Colonic mucosa (tissue), 4 donors: ENCODE data around the gene TBCE. TPM values are rescaled to one million over a fixed set of nuclear protein-coding genes. Genes with fewer than 3 reads are reported as not detected.

Experiments used
- DNase-seq: peaks from one replicate; pipeline ENCODE4 v3.0.0-alpha.2; 2020
- H3K27ac ChIP-seq: fragments of 200-600 bp; one replicate; pipeline ENCODE4 v1.8.0; 2021
- H3K27me3 ChIP-seq: fragments of 200-600 bp; one replicate; pipeline ENCODE4 v1.8.0; 2021
- H3K36me3 ChIP-seq: fragments of 200-600 bp; one replicate; pipeline ENCODE4 v1.8.0; 2021
- H3K4me1 ChIP-seq: fragments of 200-600 bp; one replicate; pipeline ENCODE4 v1.8.0; 2021; ENCODE audit warnings: mild to moderate bottlenecking
- H3K4me3 ChIP-seq: fragments of 200-600 bp; one replicate; pipeline ENCODE4 v1.8.0; 2021
- H3K9ac ChIP-seq, 2 donors: one replicate each; pipeline ENCODE4 v1.7.0; 2013; ENCODE audit warnings: control low read depth in 2 of 2, low read depth in 2 of 2, low read length in 2 of 2
- H3K9me3 ChIP-seq: fragments of 200-600 bp; one replicate; pipeline ENCODE4 v1.8.0; 2021
- CTCF ChIP-seq: fragments of 200-600 bp; IDR thresholded peaks from one replicate; pipeline ENCODE4 v1.8.0; 2022; ENCODE audit warnings: antibody characterized with exemption, mild to moderate bottlenecking
- intact Hi-C: fragments of 100-400 bp; cut with DNase I; formaldehyde crosslinking; loops from one replicate; pipeline ENCODE4 v1.14.1; 2022
- total RNA-seq, 2 donors: library from RNA; stranded (reverse); fragmentation: NEBNext Ultra II Directional in 1 of 2; extraction: Animal tissue kit (Norgen Biotek cat#: 25700) in 1 of 2; gene quantifications; one replicate each; pipeline ENCODE4 v1.2.1, GENCODE V29; 2021
- donor health status: healthy.
- donor health status: DM: no; HTN: no; CAD: no.
- donor health status: DM: no; HTN: no; CAD: no.

TBCE gene
- total RNA-seq, 2 donors from 2014 or later: 12.6 to 22.7 TPM

DNA sequence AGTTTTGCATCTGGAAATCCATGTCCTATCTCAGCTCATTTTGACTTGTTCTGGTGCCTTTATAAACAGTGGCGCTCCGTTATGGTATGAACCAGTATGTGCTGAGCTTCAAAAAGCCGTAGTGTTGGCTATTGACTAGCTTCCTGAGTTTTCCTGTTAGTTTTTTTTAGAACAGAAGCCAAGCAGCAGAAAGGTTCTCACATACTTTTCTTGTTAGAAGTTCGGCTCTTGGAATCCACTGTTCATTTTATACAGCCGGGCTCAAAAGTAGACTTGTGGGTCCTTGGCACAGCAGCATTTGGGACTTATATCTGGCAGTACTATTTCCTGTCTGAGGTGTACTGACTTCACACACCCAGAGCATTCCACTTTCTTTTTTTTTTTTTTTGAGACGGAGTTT is 63.8 kb downstream of the TBCE start:
- H3K9me3 ChIP-seq: no peaks in the 10 kb centered on the region
- no peak for DNase-seq
- intact Hi-C loops: no loop called here
- H3K4me1 ChIP-seq: no peaks in the 10 kb centered on the region
- H3K36me3 ChIP-seq: no peaks in the 10 kb centered on the region
- no peak overlapping the region for H3K9ac ChIP-seq
- no peaks in the 10 kb centered on the region for H3K27me3 ChIP-seq
- no peak for TF ChIP-seq CTCF
- H3K27ac ChIP-seq: no peak overlapping the region
- H3K4me3 ChIP-seq: no peak overlapping the region

DNA sequence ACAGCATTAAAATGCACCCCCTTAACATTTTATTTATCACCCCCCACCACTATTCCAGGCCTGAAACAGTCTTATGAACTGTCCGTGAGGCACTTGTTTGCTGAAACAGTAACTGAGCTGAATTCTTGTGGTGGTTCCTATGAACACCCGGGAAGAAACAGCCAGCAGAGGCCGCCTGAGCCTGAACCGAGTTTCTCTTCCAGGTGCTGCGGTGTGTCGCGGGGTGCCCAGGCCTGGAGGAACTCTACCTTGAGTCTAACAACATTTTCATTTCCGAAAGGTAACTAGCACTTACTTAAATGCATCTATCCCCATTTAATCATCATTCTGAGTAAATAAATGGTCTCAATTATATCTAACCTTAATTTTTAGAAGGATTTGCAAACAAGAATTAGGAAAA is 66.8 kb downstream of the TBCE start:
- H3K36me3 ChIP-seq: peaks cover 5% of the 10 kb centered on the region
- TF ChIP-seq CTCF: no peak

DNA sequence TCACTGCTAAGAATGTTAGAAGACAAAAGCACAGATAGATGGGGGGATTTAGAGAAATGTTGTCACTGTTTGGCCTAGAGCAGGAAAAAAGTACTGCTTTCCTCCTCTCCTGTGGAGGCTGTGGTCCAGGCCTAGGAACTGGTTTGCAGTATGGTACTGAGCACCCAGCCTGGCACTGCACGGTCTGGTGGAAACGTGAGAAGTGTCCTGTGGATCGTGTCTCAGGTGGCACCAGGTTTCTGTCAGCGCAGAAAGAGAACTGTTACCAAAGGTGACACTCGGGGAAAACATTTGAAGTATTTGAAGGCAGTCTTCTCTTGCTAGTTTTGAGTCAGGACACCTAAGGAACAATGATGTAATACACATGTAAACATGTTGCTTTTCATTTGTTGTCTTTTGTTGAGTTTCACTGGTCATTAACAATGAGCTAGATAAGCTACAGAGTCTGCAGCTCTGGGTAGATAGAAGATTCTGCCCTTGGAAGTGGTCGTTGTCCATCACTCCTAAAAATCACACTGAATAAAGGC is 74.0 kb downstream of the TBCE start:
- H3K9me3 ChIP-seq: no peaks in the 10 kb centered on the region

More for the DNA sequence above, 66.8 kb downstream of the TBCE start:
- Histone ChIP-seq H3K4me3 (no peak overlapping the region), H3K4me1 (no peaks in the 10 kb centered on the region), H3K9ac (no peak overlapping the region), H3K27me3 (no peaks in the 10 kb centered on the region), H3K27ac (no peak overlapping the region), H3K9me3 (no peaks in the 10 kb centered on the region)
- no peak for DNase-seq
- intact Hi-C loops: no loop called here

GRCh38 chr1:235442788-235443429 is 75.7 kb downstream of the TBCE start:
- Histone ChIP-seq H3K27ac (no peak overlapping the region), H3K36me3 (peaks cover 11% of the 10 kb centered on the region), H3K27me3 (no peaks in the 10 kb centered on the region), H3K4me3 (no peak overlapping the region), H3K9ac (no peak overlapping the region), H3K4me1 (no peaks in the 10 kb centered on the region), H3K9me3 (no peaks in the 10 kb centered on the region)
- no peak for DNase-seq
- TF ChIP-seq CTCF: no peak
- intact Hi-C loops: no loop called here

More for the DNA sequence above, 74.0 kb downstream of the TBCE start:
- no peak for DNase-seq
- H3K4me3 ChIP-seq: no peak overlapping the region
- no peaks in the 10 kb centered on the region for H3K27me3 ChIP-seq
- no peaks in the 10 kb centered on the region for H3K4me1 ChIP-seq
- H3K9ac ChIP-seq: no peak overlapping the region
- intact Hi-C loops: no loop called here
- no peak overlapping the region for H3K27ac ChIP-seq
- TF ChIP-seq CTCF: no peak
- peaks cover 8% of the 10 kb centered on the region for H3K36me3 ChIP-seq

GRCh38 chr1:235448616-235449015 is 81.4 kb downstream of the TBCE start:
- H3K27ac ChIP-seq: no peak overlapping the region
- no peak overlapping the region for H3K9ac ChIP-seq
- H3K4me3 ChIP-seq: no peak overlapping the region
- intact Hi-C loops: no loop called here
- no peaks in the 10 kb centered on the region for H3K9me3 ChIP-seq
- H3K27me3 ChIP-seq: no peaks in the 10 kb centered on the region
- peaks cover 9% of the 10 kb centered on the region for H3K36me3 ChIP-seq
- no peak for DNase-seq
- H3K4me1 ChIP-seq: no peaks in the 10 kb centered on the region
- no peak for TF ChIP-seq CTCF
